ENCODE results near the gene UVSSA.

DNA sequence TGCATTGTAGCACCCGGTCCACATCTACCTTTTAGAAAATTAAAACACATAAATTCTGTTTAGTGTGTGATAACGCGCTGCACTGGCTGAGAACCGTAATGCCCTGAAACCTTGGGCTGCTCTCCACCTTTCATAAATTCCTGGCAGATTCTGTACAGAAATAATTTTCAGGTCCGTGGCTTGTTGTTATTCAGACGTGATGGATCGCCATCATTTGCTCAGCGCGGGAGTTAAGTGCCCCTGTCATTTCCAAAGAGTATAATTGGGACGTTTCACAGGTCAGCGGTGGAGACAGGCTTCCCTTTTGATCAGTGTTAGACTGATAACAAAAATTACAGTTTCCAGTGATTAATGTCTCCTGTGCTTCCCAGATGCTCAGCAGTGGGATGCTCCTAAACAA lies 16.5 kb downstream of the UVSSA start:
- TF ChIP-seq TAF1 (IDR thresholded peaks at IDR 0.05; ENCODE audit: low read depth): no peak
- TF ChIP-seq, protein P1, sequence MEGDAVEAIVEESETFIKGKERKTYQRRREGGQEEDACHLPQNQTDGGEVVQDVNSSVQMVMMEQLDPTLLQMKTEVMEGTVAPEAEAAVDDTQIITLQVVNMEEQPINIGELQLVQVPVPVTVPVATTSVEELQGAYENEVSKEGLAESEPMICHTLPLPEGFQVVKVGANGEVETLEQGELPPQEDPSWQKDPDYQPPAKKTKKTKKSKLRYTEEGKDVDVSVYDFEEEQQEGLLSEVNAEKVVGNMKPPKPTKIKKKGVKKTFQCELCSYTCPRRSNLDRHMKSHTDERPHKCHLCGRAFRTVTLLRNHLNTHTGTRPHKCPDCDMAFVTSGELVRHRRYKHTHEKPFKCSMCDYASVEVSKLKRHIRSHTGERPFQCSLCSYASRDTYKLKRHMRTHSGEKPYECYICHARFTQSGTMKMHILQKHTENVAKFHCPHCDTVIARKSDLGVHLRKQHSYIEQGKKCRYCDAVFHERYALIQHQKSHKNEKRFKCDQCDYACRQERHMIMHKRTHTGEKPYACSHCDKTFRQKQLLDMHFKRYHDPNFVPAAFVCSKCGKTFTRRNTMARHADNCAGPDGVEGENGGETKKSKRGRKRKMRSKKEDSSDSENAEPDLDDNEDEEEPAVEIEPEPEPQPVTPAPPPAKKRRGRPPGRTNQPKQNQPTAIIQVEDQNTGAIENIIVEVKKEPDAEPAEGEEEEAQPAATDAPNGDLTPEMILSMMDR (IDR thresholded peaks at IDR 0.05; ENCODE audit: poor library complexity, severe bottlenecking): no peak
- no peak for TF ChIP-seq EZH2 (IDR thresholded peaks at IDR 0.05; ENCODE audit: borderline replicate concordance, insufficient read depth, low read length, poor library complexity, severe bottlenecking)
- TF ChIP-seq EP300 (conservative IDR thresholded peaks at IDR 0.05; ENCODE audit: poor library complexity, severe bottlenecking): peak; percentile 52
- no peak for TF ChIP-seq RAD21 (conservative IDR thresholded peaks at IDR 0.05)
- no peak for TF ChIP-seq SMC3 (conservative IDR thresholded peaks at IDR 0.05; ENCODE audit: poor library complexity)

Measured in neural cell (in vitro differentiated cells).